ENCODE results near the gene POU3F3. TPM values are rescaled to one million over a fixed set of nuclear protein-coding genes. Genes with fewer than 3 reads are reported as not detected.

Gene POU3F3
- polyA plus RNA-seq, 6 donors from 2014 or later: not detected

GRCh38 chr2:104840156-104840555 is 13.8 kb upstream of the POU3F3 start:
- peaks cover 40 to 63% (median 52%) of the 10 kb centered on the region in 3 donors for H3K27me3 Mint-ChIP-seq
- H3K4me1 Mint-ChIP-seq: peaks cover 5 to 14% (median 7%) of the 10 kb centered on the region in 3 donors
- peaks cover 0 to 3% of the 10 kb centered on the region in 2 donors for H3K36me3 Mint-ChIP-seq
- ATAC-seq (ENCODE audit: low read depth in 2 of 2): no peak
- no peak overlapping the region for H3K27ac Mint-ChIP-seq
- DNase-seq: no peak
- H3K9me3 Mint-ChIP-seq: peaks cover 0 to 6% (median under 1%) of the 10 kb centered on the region in 7 donors
- no peak overlapping the region for H3K4me3 Mint-ChIP-seq

- Mint-ChIP-seq H3K4me3 (no peak overlapping the region), H3K4me1 (peaks cover 9 to 17% (median 12%) of the 10 kb centered on the region in 3 donors), H3K9me3 (peaks cover 0 to 14% (median 5%) of the 10 kb centered on the region in 7 donors), H3K27me3 (peaks cover 43 to 63% (median 57%) of the 10 kb centered on the region in 3 donors), H3K27ac (peak overlapping the region in 1 of 6 donors; percentile 83), H3K36me3 (peaks cover 0 to 10% of the 10 kb centered on the region in 2 donors)
- ATAC-seq (ENCODE audit: low read depth in 2 of 2) (no peak), DNase-seq (no peak)
These were observed 12.9 kb upstream of the POU3F3 start for GRCh38 chr2:104840893-104841585.

GRCh38 chr2:104841744-104842143 is 12.2 kb upstream of the POU3F3 start:
- Mint-ChIP-seq H3K27me3 (peaks cover 44 to 65% (median 64%) of the 10 kb centered on the region in 3 donors), H3K9me3 (peaks cover 2 to 21% (median 5%) of the 10 kb centered on the region in 7 donors), H3K4me1 (peaks cover 9 to 17% (median 12%) of the 10 kb centered on the region in 3 donors), H3K4me3 (peak overlapping the region in 3 of 8 donors; percentile 20 to 66 (median 33)), H3K27ac (peak overlapping the region in 2 of 6 donors; percentile 83), H3K36me3 (peaks cover 0 to 16% of the 10 kb centered on the region in 2 donors)
- no peak for DNase-seq
- no peak for ATAC-seq (ENCODE audit: low read depth in 2 of 2)

DNA sequence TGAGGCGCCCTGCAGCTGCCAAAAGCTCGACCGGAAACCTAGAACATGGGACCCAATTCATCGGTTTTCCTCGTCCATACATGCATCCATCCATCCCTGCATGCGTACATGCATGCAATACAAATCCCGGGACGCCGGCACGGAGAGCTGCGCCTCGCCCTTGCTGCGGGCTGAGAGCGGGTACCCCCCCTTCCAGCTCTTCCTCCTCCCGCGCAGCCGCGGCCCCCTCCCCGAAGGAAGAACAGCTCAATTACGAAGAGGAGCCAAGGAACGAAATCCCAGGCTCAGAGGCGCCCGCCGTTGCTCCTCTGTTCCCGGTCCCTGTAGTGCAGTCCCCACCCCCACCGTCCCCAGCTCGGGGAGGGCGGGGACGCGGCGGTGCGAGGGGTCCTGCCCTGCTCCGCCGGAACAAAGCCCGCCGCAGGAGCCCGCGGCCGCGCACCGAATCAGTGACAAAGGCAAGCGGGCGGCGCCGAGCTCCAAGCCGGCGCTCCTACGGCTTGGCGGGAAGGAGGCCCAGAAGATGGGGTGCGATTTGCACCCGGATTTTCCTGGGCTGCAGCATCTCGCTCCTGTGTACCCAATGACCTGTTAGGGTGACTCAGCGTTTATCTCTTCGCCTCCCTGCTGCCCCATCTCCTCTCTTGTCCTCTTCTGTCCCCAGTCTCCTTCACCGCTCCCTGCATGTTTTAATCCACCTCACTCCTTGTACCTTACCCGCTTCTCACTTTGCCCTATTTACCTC is 8.9 kb upstream of the POU3F3 start:
- no peak for ATAC-seq (ENCODE audit: low read depth in 2 of 2)
- H3K27ac Mint-ChIP-seq: peak overlapping the region in 5 of 6 donors; percentile 35 to 97 (median 87)
- peak overlapping the region; percentile 4 to 86 (median 64) for H3K4me3 Mint-ChIP-seq
- H3K27me3 Mint-ChIP-seq: peaks cover 61 to 78% (median 76%) of the 10 kb centered on the region in 3 donors
- peaks cover 0 to 18% of the 10 kb centered on the region in 2 donors for H3K36me3 Mint-ChIP-seq
- peaks cover 10 to 18% (median 17%) of the 10 kb centered on the region in 3 donors for H3K4me1 Mint-ChIP-seq
- H3K9me3 Mint-ChIP-seq: peaks cover 5 to 39% (median 8%) of the 10 kb centered on the region in 7 donors
- no peak for DNase-seq

- peak overlapping the region in 5 of 6 donors; percentile 35 to 97 (median 87) for H3K27ac Mint-ChIP-seq
- H3K27me3 Mint-ChIP-seq: peaks cover 66 to 84% (median 77%) of the 10 kb centered on the region in 3 donors
- ATAC-seq (ENCODE audit: low read depth in 2 of 2) (no peak), DNase-seq (no peak)
- peaks cover 13 to 24% (median 18%) of the 10 kb centered on the region in 3 donors for H3K4me1 Mint-ChIP-seq
- H3K9me3 Mint-ChIP-seq: peaks cover 5 to 45% (median 9%) of the 10 kb centered on the region in 7 donors
- peaks cover 0 to 24% of the 10 kb centered on the region in 2 donors for H3K36me3 Mint-ChIP-seq
- H3K4me3 Mint-ChIP-seq: peak overlapping the region in 7 of 8 donors; percentile 4 to 86 (median 63)
These were observed 8.4 kb upstream of the POU3F3 start for GRCh38 chr2:104845552-104845931.

GRCh38 chr2:104845946-104846785 is 7.7 kb upstream of the POU3F3 start:
- Mint-ChIP-seq H3K9me3 (peaks cover 5 to 49% (median 9%) of the 10 kb centered on the region in 7 donors), H3K36me3 (peaks cover 0 to 28% of the 10 kb centered on the region in 2 donors), H3K4me1 (peaks cover 19 to 27% (median 20%) of the 10 kb centered on the region in 3 donors), H3K4me3 (peak overlapping the region in 3 of 8 donors; percentile 9 to 63 (median 62)), H3K27ac (peak overlapping the region in 4 of 6 donors; percentile 66 to 94 (median 82)), H3K27me3 (peaks cover 72 to 88% (median 79%) of the 10 kb centered on the region in 3 donors)
- DNase-seq (no peak), ATAC-seq (ENCODE audit: low read depth in 2 of 2) (no peak)

DNA sequence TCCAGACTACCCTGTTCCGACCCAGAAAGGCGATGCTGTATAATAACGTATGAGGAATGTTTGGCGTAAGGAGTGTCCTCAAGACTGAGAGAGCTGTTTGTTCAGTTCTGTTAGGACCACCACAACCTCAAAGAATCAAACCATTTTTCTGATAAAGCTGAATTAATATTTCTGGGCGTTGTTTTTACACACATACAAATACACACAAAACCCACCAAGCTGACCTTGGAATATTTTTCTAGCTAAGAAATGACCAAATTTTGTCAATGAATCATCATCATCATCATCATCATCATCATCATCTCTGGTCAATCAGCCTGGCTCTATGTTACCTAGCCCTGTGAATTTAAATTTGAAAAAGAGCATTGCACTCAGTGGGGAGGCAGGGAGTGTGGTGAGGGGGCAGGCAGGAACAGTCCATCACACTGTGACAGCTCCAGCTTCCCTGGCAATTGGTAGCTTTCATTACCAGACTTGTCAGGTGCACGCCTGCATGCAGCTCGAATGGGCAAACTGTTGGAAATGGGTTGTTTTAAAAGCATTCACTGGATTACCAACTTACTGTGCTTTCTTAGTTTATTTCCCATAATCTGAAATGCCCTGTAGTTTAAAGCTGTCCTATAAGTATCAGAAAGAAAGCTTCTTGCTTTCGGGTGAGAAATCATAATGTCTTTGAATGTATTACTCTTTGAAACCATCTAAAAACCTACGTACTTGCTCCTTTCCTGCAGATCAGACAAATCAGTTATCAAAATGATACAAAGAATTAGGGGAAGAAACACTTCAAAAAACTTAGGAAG is 6.9 kb upstream of the POU3F3 start:
- H3K4me3 Mint-ChIP-seq: peak overlapping the region in 3 of 8 donors; percentile 3 to 69 (median 22)

GRCh38 chr2:104847586-104848160 is 6.2 kb upstream of the POU3F3 start:
- Mint-ChIP-seq H3K27me3 (peaks cover 78 to 90% (median 80%) of the 10 kb centered on the region in 3 donors), H3K9me3 (peaks cover 5 to 61% (median 13%) of the 10 kb centered on the region in 7 donors), H3K4me1 (peaks cover 22 to 37% (median 33%) of the 10 kb centered on the region in 3 donors), H3K27ac (peak overlapping the region in 3 of 6 donors; percentile 20 to 50 (median 33)), H3K36me3 (peaks cover 0 to 30% of the 10 kb centered on the region in 2 donors), H3K4me3 (peak overlapping the region in 1 of 8 donors; percentile 22)
- ATAC-seq (ENCODE audit: low read depth in 2 of 2) (no peak), DNase-seq (no peak)

More for the DNA sequence above, 6.9 kb upstream of the POU3F3 start:
- DNase-seq: no peak
- peaks cover 72 to 88% (median 79%) of the 10 kb centered on the region in 3 donors for H3K27me3 Mint-ChIP-seq
- ATAC-seq (ENCODE audit: low read depth in 2 of 2): no peak
- peaks cover 0 to 28% of the 10 kb centered on the region in 2 donors for H3K36me3 Mint-ChIP-seq
- H3K9me3 Mint-ChIP-seq: peaks cover 5 to 57% (median 11%) of the 10 kb centered on the region in 7 donors
- H3K27ac Mint-ChIP-seq: peak overlapping the region in 3 of 6 donors; percentile 20 to 73 (median 66)
- peaks cover 22 to 31% (median 27%) of the 10 kb centered on the region in 3 donors for H3K4me1 Mint-ChIP-seq

DNA sequence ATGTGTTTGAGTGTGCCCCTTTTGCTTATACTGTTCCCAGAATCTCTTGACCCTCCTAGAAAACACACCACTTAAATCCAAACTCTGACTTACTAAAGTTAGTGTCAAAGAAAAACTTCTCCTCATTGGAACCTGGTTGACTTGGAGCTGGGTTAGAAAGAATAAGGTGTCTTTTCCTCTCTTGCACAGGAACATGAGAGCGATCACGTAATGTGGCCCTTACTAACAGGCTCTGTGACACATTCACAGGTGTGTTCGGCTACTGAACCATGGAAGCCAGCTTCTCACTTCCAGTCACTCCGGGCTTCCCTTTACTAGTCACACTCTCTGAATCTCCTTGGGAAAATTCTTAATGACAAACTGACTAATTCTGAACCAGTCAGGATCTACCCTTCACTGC is 5.4 kb upstream of the POU3F3 start:
- peaks cover 0 to 37% of the 10 kb centered on the region in 2 donors for H3K36me3 Mint-ChIP-seq
- ATAC-seq (ENCODE audit: low read depth in 2 of 2): no peak
- H3K9me3 Mint-ChIP-seq: peaks cover 5 to 64% (median 14%) of the 10 kb centered on the region in 7 donors
- DNase-seq: no peak
- peaks cover 31 to 46% (median 41%) of the 10 kb centered on the region in 3 donors for H3K4me1 Mint-ChIP-seq
- H3K27me3 Mint-ChIP-seq: peaks cover 85 to 98% (median 87%) of the 10 kb centered on the region in 3 donors
- H3K4me3 Mint-ChIP-seq: peak overlapping the region in 2 of 8 donors; percentile 35 to 46
- no peak overlapping the region for H3K27ac Mint-ChIP-seq

DNA sequence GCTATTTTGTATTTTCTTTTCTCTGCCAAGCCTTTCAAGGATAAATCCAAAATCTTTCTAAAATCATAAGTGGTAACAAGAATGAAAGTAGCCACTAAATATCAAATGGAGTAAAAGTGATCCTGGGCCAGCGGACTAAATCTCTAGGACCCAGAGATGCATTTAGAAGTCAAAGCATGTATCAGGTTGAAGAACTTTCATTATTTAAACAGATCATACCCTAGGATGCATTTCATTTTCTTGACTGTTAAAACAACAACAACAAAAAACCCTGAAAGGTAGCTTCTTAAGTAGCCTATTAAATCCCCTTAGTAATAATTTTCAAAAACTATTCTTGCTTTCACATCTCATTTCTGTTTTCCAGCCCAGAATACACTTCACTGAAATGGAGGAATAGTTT is 4.8 kb upstream of the POU3F3 start:
- Mint-ChIP-seq H3K9me3 (peaks cover 5 to 66% (median 14%) of the 10 kb centered on the region in 7 donors), H3K4me3 (peak overlapping the region in 1 of 8 donors; percentile 46), H3K27ac (no peak overlapping the region), H3K36me3 (peaks cover 0 to 39% of the 10 kb centered on the region in 2 donors), H3K27me3 (peaks cover 86 to 100% (median 93%) of the 10 kb centered on the region in 3 donors), H3K4me1 (peaks cover 33 to 48% (median 45%) of the 10 kb centered on the region in 3 donors)
- no peak for DNase-seq
- no peak for ATAC-seq (ENCODE audit: low read depth in 2 of 2)

DNA sequence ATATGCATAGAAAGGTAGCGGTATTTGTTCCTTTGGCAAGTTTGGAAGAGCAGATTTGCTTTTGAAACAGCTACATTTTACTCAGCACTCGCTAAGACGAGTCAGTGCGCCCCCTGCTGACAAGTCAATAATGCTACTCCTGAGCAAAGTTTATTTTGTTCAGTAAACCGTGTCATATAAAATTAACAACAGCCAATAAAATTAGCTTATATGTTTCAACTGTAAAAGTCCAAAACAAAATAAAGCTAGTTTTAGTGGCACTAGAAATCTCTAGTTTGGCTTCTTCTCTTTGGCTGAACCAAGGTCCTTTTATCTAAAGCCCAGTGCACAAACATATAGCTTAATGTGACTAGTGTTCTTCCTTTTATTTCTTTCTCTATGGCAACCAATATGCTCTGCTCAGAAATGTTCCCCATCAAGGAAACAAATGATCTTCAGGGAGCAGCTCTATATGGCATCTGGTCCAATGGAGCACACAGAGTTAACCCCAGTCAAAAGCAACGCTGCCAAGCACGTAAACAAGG is 4.2 kb upstream of the POU3F3 start:
- DNase-seq (peak; percentile 43), ATAC-seq (ENCODE audit: low read depth in 2 of 2) (peak; percentile 35 to 43)
- Mint-ChIP-seq H3K36me3 (peaks cover 0 to 45% of the 10 kb centered on the region in 2 donors), H3K4me3 (peak overlapping the region in 2 of 8 donors; percentile 46 to 53), H3K9me3 (peaks cover 5 to 69% (median 14%) of the 10 kb centered on the region in 7 donors), H3K27me3 (peaks cover 89 to 100% (median 98%) of the 10 kb centered on the region in 3 donors), H3K4me1 (peaks cover 36 to 51% (median 48%) of the 10 kb centered on the region in 3 donors), H3K27ac (peak overlapping the region in 2 of 6 donors; percentile 49 to 80)
